Epithelial cell of prostate (primary cell): ENCODE results near the gene EIF1B.
A peak's percentile ranks its signal among the peaks of the same experiment; 100 is the strongest.

ENCODE experiments used
- DNase-seq: peaks from one replicate; pipeline ENCODE4 v3.0.0-alpha.2; 2011; ENCODE audit warnings: low read depth, low spot score
- H3K27ac ChIP-seq: fragments of 450-650 bp; 2 replicates; pipeline ENCODE4 v1.5.1; 2017; ENCODE audit warnings: mild to moderate bottlenecking

The EIF1B gene

GRCh38 chr3:40337136-40338108 lies 27.9 kb downstream of the EIF1B start:
- peak; percentile 63 for DNase-seq
- peak overlapping the region; percentile 61 for H3K27ac ChIP-seq

GRCh38 chr3:40339871-40340270 lies 30.4 kb downstream of the EIF1B start:
- DNase-seq: no peak
- H3K27ac ChIP-seq: no peak overlapping the region

- H3K27ac ChIP-seq: no peak overlapping the region
- no peak for DNase-seq
Observed at GRCh38 chr3:40340541-40341170, 31.1 kb downstream of the EIF1B start.

GRCh38 chr3:40341671-40342070 lies 32.2 kb downstream of the EIF1B start:
- no peak overlapping the region for H3K27ac ChIP-seq
- no peak for DNase-seq

GRCh38 chr3:40350529-40350928 lies 41.0 kb downstream of the EIF1B start:
- H3K27ac ChIP-seq: no peak overlapping the region
- no peak for DNase-seq

GRCh38 chr3:40355410-40355809 lies 45.9 kb downstream of the EIF1B start:
- DNase-seq: no peak
- H3K27ac ChIP-seq: no peak overlapping the region

- no peak overlapping the region for H3K27ac ChIP-seq
- DNase-seq: no peak
Observed at GRCh38 chr3:40358454-40358853, 48.9 kb downstream of the EIF1B start.
